B cell (primary cell): Measurements from ENCODE around the gene PRUNE2.

Experiments used
- EZH2 ChIP-seq: IDR thresholded peaks from 2 replicates; pipeline ENCODE4 v1.6.1; 2012; ENCODE audit warnings: borderline replicate concordance, low read depth, mild to moderate bottlenecking, moderate library complexity, low read length; ENCODE audit not compliant: insufficient read depth, poor library complexity, severe bottlenecking
- TF ChIP-seq, protein P1 (sequence below): fragments of 200-600 bp; IDR thresholded peaks from one replicate; pipeline ENCODE4 v1.8.0; 2022; ENCODE audit warnings: antibody characterized with exemption, mild to moderate bottlenecking

DNA sequence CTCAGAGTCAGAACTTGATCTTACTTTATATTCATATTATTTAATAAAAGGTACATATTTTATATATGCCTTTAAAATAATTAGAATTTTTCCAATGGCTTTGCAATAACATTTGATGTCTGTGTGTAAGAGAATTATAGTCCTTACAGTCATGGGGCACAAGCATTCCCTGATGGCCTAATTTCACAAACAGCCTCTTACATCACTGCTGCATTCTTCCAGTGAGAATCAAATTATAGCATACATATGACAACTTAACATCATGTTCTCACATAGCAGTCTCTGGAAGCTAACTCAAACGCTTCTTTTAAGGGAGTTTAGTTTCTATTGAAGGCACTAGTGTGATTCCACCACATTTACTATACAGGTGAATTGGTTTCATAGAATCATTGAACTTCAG, 15.3 kb upstream of the PRUNE2 start:
- TF ChIP-seq EZH2: no peak
- TF ChIP-seq, protein P1, sequence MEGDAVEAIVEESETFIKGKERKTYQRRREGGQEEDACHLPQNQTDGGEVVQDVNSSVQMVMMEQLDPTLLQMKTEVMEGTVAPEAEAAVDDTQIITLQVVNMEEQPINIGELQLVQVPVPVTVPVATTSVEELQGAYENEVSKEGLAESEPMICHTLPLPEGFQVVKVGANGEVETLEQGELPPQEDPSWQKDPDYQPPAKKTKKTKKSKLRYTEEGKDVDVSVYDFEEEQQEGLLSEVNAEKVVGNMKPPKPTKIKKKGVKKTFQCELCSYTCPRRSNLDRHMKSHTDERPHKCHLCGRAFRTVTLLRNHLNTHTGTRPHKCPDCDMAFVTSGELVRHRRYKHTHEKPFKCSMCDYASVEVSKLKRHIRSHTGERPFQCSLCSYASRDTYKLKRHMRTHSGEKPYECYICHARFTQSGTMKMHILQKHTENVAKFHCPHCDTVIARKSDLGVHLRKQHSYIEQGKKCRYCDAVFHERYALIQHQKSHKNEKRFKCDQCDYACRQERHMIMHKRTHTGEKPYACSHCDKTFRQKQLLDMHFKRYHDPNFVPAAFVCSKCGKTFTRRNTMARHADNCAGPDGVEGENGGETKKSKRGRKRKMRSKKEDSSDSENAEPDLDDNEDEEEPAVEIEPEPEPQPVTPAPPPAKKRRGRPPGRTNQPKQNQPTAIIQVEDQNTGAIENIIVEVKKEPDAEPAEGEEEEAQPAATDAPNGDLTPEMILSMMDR: no peak
